Ovary (tissue), 3 donors: Measurements from ENCODE around the gene ARCN1.

Source experiments
- EP300 ChIP-seq: sonication (generic); formaldehyde crosslinking; IDR thresholded peaks from one replicate; pipeline ENCODE4 v1.6.1; 2017; ENCODE audit warnings: antibody characterized with exemption
- TF ChIP-seq, protein P1 (sequence below), 3 donors: fragments of 450-650 bp in 2 of 3; fragments of 200-600 bp in 1 of 3; IDR thresholded peaks; one replicate each; pipeline versions ENCODE4 v1.5.1 to v1.8.0; 2016 to 2022; ENCODE audit warnings: antibody characterized with exemption in 3 of 3, mild to moderate bottlenecking in 1 of 3
- donor health status: DM: no; HTN: no; CAD: no.

DNA sequence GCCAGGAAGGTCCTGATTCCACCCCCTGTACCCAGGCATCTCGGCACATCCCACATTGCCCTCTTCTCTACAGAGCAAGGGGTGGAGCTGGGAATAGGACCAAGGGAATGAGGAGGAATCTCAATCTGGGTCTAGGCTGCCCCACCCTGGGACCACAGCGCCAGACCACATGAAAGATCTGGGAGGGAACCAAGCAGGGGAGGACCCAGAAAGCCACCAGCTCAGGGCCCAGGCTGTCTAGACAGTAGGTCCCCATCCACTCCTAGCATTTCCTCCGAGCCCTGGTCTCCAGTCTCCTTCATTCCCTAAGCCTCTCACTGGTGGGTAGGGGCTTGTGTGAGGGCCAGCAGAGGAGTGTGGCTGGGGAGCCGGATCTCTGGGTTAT is 46.8 kb downstream of the ARCN1 start:
- no peak for TF ChIP-seq EP300
- TF ChIP-seq, protein P1, sequence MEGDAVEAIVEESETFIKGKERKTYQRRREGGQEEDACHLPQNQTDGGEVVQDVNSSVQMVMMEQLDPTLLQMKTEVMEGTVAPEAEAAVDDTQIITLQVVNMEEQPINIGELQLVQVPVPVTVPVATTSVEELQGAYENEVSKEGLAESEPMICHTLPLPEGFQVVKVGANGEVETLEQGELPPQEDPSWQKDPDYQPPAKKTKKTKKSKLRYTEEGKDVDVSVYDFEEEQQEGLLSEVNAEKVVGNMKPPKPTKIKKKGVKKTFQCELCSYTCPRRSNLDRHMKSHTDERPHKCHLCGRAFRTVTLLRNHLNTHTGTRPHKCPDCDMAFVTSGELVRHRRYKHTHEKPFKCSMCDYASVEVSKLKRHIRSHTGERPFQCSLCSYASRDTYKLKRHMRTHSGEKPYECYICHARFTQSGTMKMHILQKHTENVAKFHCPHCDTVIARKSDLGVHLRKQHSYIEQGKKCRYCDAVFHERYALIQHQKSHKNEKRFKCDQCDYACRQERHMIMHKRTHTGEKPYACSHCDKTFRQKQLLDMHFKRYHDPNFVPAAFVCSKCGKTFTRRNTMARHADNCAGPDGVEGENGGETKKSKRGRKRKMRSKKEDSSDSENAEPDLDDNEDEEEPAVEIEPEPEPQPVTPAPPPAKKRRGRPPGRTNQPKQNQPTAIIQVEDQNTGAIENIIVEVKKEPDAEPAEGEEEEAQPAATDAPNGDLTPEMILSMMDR (IDR thresholded peaks at IDR 0.05), result no peak
